DMS114 treated with DMSO at 0.1 percent for 48 hours (cell line): ENCODE data around the gene CRIM1.

Source experiments
- DNase-seq: peaks from one replicate; lab custom pipeline; 2025; ENCODE audit not compliant: unreplicated experiment; lab: John Stamatoyannopoulos, UW

CRIM1 gene

DNA sequence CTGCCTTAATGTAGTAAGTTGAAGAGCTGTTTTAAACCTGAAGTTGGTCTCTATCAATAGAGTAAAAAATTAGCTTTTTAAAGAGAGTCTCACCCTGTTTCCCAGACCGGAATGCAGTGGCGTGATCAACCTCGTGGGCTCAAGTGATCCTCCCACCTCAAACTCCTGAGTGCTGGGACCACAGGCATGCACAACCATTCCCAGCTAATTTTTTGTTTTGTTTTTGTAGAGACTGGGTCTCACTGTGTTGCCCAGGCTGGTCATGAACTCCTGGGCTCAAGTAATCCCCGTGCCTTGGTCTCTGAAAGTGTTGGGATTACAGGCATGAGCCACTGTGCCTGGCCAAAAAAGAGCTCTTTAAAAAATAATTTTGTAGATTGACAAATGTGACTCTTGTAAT is 40.3 kb downstream of the CRIM1 start:
- DNase-seq, result no peak

DNA sequence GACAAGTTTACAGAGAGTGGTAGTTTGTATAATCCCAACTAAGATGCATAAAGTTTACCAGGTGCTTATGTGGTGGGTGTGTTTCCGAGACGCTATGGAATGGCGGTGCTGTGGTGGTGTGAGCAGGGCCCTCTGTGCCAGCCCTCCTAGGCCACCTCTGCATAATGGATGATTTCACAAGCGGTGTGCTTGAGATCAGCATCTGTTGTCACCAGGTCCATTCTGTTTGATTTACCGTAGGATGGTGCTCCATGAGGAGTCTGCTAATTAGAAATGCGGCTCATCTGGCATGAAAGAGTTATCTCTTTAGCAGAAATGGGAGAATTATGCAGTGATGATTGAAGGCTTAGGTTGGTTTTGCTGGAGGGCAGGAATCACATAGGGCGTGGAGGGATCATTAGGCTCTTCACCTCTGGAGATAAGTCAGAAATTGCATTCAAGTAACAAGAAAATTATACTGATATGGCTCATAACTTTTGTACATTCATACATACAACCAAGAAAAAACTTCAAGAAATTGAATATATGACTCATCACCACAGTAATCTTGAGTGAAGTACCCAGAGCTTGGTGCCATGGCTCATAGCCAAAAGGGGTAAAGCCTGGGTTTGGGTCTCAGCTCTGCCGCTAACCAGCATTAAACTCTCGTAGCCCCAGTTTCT is 41.4 kb downstream of the CRIM1 start:
- no peak for DNase-seq

DNA sequence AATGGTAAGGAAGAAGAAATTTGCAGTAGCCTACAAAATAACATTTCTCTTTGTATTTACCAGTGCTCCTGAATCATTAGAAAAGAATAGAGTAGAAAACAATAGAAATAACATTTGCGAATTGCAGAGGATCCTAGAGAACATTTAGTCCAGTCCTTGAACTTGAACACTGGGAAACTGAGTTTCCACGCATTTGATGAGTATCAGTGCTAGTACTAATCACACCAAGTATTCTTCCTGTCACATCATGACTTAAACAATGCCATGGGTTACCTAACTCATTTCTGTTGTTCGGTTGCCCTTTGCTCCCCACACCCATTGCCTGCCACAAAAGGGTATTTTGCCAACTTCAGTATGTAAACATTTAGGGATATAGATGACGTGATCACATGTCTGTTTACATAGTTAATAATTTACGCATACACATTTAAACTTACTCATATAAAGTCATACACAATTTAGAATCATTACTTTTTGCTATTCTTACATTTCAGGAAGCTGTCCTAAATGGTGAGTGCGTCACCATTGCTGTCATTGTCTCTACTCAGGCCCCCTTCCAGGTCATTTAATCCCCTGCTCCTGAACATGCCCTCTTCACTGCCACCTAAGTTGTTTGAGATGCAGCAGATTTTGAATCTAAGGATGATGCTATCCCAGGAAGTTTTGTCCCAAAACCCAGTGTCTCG is 42.3 kb downstream of the CRIM1 start:
- no peak for DNase-seq

DNA sequence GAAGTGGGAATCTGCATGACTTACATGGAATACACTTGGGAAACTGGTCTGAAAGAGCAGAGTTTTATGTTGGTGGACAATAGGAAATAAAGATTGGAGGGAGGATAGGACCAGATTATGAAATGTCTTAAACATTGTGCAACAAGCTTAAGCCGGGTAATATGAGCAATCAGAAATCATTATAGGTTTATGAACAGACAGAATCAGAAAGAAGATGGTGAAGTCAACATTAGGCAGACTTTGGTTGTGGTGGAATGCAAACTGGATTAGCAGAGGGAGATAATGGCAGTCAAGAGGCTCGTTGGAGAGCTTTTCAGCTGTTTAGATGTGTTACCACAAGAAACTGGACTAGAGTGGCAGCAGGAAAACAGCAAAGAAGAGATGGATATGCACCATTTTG is 43.5 kb downstream of the CRIM1 start:
- DNase-seq, result no peak

DNA sequence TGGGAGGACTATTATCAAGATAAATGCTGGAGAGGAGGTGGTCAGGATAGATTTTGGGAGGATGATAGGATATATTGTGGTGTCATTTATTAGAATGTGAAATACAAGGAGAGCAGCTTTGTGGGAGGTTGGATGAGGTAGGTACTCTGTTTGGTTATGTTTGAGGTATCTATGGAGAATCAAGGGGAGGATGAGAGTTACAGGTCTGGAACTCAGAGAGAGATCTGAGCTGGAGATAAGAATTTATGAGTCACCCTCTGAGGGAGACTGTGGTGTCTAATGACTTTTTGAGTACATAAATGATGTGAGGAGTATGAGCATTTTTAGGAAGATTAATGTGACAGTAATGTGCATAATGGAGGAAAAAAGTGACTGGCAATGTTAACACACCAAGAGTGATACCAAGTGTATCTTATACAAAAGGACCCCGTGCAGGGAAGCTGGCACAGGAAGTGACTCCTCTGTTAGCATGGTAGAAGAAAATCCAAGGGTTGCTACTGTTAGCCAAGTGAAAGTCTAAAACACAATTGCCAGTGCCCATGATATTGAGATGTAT is 48.2 kb downstream of the CRIM1 start:
- DNase-seq, result no peak

DNA sequence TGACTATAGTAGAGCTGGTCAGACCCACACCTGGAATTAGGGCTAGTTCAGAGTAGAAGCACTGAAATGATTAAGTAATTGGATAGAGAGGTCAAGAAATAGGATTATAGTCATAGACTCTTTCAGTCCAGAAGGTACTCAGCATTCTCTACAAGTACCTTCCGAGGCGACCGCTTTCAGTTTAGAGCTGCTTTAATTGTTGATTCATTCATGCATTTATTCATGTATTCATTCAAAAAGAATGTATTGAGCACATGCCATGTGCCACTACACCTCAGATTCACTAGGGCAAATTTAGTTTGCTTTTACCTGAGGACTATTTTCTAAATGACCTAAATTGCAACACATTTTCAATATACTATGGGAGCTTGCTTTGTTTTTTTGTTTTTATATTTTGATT is 48.7 kb downstream of the CRIM1 start:
- no peak for DNase-seq

DNA sequence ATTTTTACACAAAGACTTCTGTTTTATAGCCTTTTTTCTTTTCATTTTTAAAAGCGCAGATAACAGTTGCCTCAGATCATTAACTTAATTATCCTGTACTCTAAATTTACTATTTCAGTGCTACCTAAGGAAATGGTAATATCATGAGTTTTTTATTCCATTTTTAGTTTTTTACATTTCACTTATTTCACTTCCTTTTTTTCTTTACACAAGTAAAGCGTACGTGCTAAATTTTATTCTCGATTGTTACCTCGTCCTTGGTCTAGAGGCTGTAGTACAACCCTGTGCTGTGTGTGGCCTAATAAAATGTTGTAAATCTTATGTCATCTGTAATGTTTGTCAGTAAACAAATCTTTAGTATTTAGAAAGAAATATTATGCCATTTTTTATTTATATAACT is 49.2 kb downstream of the CRIM1 start:
- DNase-seq, result no peak

DNA sequence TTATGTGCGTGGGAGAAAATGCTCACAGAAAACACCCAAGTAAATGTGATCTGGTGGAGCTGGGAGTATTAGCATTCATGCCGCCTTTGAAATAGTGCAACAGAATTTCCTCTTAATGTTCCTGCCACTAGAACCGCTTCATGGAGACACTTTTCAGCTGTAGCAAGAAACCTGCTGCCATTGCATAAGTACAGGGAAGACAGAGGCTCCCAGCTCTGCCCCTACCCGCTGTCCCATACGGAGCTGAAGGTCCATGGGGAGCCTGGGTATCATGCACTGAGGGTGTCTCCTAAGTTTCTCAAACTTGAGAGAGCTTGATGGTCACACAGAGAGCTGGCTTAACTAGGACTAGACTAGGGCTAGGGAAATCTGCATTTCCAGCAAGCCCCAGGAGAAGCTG is 49.6 kb downstream of the CRIM1 start:
- no peak for DNase-seq

DNA sequence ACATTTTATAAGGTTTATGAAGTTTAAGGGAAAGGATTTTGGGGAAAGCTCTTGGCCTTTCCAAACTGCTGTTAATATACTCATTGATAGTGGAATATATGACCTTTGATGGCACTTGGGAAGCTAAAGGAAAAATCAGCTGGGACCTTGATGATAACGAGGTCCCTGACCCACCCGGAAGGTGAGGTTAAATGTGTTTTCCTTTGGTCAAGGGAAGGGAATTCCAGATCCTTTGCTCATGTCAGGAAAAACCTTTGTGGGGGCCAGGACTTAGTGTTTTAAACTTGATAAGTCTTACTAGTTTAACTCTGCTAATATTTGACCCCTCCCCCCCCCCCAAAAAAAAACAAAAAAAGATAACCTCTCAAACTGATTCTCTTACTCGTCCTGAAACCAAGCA is 50.7 kb downstream of the CRIM1 start:
- DNase-seq, result no peak

DNA sequence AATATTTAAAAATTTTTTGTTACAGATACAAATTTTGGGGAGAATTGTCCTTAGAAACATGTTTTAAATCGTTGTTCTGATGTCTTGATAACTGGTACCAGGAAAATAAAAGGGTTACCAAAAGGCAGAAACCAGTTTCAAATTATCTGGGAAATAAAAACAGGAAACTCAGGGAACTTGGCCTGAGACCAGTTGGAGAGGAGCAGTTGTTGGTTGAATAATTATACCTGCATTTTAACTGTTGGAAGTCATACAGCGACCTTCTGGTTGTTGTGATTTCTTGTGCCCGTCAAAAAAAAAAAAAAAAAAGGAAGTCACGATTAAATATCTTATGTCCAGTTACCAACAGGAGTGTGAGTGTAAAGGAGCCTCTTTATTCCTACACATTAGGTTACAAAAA is 51.8 kb downstream of the CRIM1 start:
- DNase-seq, result no peak

DNA sequence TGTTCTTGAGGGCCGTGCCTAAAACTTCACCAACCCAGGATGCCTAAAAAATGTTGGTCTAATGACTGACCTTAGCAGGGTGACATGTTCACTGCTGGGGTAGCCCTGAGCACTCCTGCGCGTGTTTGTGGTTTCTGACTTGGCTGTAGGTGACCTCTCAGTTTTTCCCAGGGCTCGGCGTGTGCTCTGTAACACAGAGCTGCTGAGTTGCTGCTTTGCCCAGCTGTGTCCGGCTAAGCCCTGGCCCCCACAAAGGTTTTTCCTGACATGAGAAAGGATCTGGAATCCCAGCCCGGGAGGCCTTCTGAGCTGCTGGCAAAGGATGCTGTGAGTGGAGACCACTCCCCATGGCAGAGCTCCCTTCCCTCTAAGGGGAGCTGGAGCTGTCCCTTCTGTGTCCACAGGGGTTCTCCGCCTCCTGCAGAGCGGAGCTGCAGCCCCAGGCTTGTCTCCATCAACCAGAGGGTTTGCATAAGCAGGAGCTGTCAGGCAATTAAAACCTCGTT is 52.7 kb downstream of the CRIM1 start:
- no peak for DNase-seq

DNA sequence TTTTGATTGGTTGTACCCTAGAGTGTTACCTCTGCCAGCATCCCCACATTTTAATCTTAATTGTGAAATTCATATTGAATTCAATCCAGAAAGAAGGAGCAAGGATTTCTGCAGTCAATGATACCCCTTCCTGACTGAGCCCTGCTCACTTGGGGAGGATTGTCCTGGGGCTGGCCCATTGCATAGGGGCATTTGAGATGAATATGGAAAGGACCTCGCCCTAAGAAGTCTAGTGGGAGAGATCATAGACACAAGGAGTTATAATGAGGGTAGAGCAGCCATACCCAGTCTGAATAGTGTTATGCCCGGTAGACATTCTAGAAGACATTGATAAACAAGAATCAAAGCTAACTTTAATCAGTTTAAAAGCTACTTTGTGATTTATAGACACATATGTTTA is 53.8 kb downstream of the CRIM1 start:
- DNase-seq, result no peak

DNA sequence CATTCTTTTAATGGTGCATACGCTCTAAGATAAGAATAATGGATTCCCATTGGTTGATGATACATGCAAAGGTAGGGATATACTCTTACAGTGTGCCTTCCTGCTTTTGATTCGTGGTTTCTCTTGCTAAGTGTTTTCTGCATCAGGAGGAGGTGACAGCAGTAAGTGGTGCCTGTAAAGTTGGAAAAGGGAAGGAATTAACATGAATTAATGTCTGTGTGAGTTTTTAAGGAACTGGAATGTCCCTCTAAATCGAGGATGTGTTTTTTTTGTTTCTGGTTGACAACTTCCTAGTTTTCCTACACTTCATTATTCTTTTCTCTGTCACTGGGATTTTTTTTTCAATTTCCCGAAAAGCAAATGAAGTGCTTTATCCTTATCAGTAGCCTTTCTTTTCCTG is 54.4 kb downstream of the CRIM1 start:
- DNase-seq, result no peak

DNA sequence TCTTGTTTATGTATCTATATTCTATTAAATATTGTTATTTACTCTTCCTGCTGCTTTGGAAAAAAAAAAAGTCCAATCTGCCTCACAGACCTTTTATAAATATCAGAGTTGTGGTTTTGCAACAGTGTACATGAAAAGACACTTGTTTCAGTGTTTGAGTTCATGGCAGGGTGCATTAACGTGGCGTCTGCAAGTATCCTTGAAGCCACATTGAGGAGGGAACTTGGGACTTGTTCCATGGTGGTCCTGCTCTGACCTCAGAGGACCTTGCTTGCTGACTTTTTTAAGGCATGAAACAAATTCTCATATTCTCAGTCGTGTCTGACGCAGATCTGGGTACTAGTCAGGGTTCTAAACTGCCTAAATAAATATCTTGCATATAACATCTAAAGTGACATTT is 55.1 kb downstream of the CRIM1 start:
- DNase-seq, result no peak

DNA sequence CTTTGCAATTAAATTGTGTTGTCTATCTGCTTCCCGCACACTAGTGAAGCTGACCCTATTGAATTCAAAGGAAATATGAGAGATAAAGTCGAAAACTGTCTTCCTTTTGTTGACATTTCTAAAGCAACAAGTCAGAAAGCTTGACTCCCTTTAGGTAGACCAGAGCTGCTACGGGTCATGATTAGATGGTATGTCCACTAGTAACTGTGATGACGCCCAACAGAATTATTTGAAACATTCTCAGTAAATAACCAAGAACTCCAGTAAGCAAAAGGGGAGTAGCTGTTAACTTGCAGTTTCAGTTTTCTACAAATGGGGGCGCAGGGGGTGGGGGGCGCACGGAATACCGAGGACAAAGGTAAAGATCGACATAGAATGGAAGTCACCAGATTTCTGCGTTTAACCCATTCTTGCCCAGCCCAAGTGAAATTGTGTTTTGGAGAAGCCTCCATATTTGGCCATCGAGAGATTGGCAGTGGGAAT is 56.4 kb downstream of the CRIM1 start:
- no peak for DNase-seq

DNA sequence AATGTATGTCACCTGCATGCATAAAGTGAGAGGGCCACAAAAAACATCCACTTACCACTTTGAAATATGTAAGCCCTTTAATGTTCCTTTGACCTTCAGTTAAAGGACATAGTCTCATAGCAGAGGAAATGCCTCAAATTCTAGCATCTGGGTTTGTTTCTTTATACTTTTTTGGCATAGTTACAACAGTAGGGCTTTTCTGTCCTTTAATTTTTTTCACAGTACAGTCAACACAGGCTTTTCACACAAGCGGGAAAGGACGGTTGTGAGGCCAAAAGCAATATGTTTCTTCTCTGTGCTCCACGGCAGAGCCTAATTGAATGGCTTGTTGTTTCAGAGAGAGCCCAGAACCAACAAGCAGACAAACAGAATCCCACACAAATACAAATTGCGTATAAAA is 57.6 kb downstream of the CRIM1 start:
- DNase-seq, result no peak

DNA sequence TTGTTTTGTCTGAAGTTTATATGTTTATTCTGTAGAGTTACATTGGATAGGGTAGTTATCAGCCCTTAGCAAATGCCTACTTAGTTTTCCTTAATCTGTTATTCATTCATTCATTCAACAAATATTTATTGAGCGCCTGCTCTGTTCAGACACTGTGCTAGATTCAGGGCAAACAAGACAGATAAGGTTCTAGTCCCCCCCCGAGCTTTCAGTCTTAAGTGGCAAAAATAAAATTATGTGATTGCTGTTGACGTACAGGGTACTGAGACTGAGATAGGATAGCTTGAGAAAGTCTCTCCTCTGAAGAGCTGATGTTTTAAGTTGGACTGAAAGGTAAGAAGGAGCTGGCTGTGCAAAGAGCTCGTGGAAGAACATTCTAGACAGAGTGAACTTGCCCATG is 58.7 kb downstream of the CRIM1 start:
- no peak for DNase-seq

DNA sequence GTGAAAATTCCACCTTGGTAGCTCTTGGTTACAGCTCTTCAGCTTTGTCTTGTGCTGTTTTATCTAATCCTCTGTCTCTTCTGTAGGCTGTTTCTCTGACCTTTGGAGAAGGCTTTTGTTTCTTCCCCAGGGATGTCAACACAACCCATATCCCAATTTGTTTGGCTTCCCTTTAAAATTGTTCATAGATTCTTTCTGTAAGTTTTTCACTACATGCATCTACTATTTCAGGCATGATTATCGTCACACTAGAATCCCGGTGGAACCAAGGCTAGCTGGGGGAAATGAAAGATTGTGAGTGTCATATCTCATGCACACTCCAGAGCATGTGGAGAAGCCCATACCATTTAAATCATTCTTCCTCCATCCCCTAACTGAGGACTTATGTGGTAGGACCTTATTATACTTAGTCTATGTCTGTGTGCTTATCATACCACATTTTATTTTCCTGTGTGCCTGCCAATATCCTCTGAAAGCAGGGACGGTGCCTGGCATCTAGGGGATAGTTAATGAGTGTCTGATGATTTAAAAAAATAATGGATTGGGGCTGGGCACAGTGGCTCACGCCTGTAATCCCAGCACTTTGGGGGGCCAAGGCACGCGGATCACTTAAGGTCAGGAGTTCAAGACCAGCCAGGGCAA is 59.9 kb downstream of the CRIM1 start:
- no peak for DNase-seq

DNA sequence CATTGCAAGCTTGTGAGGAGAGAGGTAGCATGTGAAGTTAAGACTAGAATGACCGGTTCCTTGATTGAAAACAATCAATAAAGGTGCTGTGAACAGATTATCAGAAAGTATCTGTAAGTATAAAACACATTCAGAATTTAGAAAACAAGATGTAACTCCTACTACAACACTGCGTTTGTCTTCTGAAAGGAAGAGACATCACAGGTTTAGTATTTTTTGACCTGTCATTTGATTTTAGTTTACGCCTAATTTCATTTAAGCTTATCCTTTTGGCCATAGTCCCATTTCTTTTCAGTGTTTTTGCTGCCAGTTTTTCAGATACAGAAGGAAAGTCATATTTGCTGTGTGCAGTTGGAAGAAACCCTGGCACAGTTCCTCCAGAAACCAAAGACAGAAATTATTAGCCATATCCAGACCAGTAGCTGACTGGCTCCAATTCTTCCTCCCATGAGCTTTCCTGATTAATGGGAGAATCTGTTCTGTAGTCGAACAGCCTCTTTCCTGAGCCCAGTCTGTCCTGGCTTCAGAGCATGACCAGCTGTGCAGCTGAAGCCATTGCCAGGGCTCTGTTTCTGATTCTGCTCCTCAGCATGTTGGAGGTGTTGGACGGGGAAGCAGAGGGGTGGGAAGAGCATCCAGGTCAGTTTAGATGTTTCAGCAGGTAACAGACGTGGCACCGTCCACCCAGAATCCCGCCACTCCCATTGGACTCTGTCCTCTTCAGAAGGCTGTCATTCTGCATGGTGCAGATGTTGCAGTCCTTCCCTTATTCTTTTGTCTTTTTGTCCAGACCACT is 61.0 kb downstream of the CRIM1 start:
- no peak for DNase-seq

DNA sequence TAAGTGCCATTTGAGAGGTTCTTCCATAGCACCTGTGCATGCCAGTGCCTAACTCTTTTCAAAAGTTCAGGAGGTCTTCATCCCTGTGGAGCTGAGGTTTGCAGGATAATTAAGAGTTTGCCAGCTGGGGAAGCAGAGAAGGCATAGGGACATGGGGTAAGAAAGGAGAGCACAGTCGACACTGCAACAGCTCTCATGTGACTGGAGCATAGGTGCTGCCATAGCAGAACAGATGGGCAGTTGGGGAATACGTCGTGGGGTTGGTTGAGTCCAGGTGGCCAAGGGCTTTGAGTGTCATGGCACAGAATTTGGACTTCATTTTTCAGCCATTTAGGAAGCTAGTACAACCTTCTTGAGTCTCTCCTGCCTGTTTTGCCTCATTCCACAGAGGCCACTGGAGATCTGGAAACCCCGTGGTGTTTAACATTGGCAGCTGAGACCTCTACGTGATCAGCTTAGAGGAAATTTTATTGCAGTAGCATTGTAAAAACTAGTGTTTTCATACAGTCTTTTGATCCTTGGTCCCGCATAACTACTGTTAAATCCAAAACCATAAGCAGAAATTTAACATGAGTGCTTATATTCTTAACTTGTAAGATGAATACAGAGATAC is 65.1 kb downstream of the CRIM1 start:
- no peak for DNase-seq

DNA sequence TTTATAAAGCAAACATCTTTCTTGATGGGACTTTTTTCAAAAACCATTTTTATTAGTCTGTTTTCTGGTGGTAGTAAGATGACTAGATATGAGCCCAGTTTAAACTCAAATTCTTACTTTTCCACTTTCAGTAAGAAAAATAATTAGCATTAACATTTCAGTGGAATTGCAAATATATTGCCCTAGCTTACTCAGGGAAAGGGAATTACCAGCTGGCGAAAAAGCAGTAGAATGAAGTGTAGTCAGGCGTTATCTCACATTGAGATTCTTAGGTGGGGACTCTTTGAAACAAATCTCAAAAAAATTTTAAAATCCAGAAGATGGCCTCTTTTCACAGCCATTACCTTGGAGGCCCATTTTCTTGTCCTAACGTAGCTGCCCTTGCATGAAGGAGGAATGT is 65.8 kb downstream of the CRIM1 start:
- no peak for DNase-seq
